ENCODE results near the gene PPP2R2C.

GRCh38 chr4:6278801-6279197, 193.6 kb downstream of the PPP2R2C start:
- TF ChIP-seq, protein P1, sequence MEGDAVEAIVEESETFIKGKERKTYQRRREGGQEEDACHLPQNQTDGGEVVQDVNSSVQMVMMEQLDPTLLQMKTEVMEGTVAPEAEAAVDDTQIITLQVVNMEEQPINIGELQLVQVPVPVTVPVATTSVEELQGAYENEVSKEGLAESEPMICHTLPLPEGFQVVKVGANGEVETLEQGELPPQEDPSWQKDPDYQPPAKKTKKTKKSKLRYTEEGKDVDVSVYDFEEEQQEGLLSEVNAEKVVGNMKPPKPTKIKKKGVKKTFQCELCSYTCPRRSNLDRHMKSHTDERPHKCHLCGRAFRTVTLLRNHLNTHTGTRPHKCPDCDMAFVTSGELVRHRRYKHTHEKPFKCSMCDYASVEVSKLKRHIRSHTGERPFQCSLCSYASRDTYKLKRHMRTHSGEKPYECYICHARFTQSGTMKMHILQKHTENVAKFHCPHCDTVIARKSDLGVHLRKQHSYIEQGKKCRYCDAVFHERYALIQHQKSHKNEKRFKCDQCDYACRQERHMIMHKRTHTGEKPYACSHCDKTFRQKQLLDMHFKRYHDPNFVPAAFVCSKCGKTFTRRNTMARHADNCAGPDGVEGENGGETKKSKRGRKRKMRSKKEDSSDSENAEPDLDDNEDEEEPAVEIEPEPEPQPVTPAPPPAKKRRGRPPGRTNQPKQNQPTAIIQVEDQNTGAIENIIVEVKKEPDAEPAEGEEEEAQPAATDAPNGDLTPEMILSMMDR (conservative IDR thresholded peaks at IDR 0.05; ENCODE audit: low read length), result no peak
- TF ChIP-seq EZH2phosphoT487 (IDR thresholded peaks at IDR 0.05; ENCODE audit: borderline replicate concordance, low read depth, low read length), result no peak

Data from OCI-LY7 (cell line).